Endothelial cell (in vitro differentiated cells): ENCODE data around the gene RIC8A. TPM values are rescaled to one million over a fixed set of nuclear protein-coding genes. Genes with fewer than 3 reads are reported as not detected.

Experiments used
- DNase-seq: peaks from one replicate; pipeline ENCODE4 v3.0.0; 2021; ENCODE audit warnings: low spot score
- H3K27ac Mint-ChIP-seq: one replicate; pipeline ENCODE4 v1.8.0; 2021; ENCODE audit warnings: mixed read lengths, inconsistent platforms; ENCODE audit not compliant: unreplicated experiment
- H3K27me3 Mint-ChIP-seq: one replicate; pipeline ENCODE4 v1.8.0; 2021; ENCODE audit warnings: mild to moderate bottlenecking, moderate library complexity, mixed read lengths, inconsistent platforms; ENCODE audit not compliant: unreplicated experiment
- H3K36me3 Mint-ChIP-seq: one replicate; pipeline ENCODE4 v1.8.0; 2021; ENCODE audit warnings: mild to moderate bottlenecking, low read depth, mixed read lengths, inconsistent platforms; ENCODE audit not compliant: unreplicated experiment
- H3K4me1 Mint-ChIP-seq: one replicate; pipeline ENCODE4 v1.8.0; 2021; ENCODE audit warnings: mild to moderate bottlenecking, mixed read lengths, inconsistent platforms; ENCODE audit not compliant: unreplicated experiment
- H3K4me3 Mint-ChIP-seq: one replicate; pipeline ENCODE4 v1.8.0; 2021; ENCODE audit warnings: mild to moderate bottlenecking, mixed read lengths, inconsistent platforms; ENCODE audit not compliant: unreplicated experiment
- H3K9me3 Mint-ChIP-seq: one replicate; pipeline ENCODE4 v1.8.0; 2021; ENCODE audit warnings: mixed read lengths, inconsistent platforms; ENCODE audit not compliant: unreplicated experiment
- total RNA-seq: library from RNA; stranded (reverse); fragmentation: NEBNext Ultra II Directional; extraction: Animal tissue kit (Norgen Biotek cat#: 25700); gene quantifications from one replicate; pipeline ENCODE4 v1.2.1, GENCODE V29; 2021; ENCODE audit not compliant: unreplicated experiment
- TF ChIP-seq, protein P1 (sequence below): fragments of 200-600 bp; sonication (generic); IDR thresholded peaks from one replicate; pipeline ENCODE4 v1.5.0; 2021; ENCODE audit warnings: antibody characterized with exemption; ENCODE audit not compliant: unreplicated experiment

Gene RIC8A
- total RNA-seq, 1 donor from 2014 or later = 89.2 TPM

DNA sequence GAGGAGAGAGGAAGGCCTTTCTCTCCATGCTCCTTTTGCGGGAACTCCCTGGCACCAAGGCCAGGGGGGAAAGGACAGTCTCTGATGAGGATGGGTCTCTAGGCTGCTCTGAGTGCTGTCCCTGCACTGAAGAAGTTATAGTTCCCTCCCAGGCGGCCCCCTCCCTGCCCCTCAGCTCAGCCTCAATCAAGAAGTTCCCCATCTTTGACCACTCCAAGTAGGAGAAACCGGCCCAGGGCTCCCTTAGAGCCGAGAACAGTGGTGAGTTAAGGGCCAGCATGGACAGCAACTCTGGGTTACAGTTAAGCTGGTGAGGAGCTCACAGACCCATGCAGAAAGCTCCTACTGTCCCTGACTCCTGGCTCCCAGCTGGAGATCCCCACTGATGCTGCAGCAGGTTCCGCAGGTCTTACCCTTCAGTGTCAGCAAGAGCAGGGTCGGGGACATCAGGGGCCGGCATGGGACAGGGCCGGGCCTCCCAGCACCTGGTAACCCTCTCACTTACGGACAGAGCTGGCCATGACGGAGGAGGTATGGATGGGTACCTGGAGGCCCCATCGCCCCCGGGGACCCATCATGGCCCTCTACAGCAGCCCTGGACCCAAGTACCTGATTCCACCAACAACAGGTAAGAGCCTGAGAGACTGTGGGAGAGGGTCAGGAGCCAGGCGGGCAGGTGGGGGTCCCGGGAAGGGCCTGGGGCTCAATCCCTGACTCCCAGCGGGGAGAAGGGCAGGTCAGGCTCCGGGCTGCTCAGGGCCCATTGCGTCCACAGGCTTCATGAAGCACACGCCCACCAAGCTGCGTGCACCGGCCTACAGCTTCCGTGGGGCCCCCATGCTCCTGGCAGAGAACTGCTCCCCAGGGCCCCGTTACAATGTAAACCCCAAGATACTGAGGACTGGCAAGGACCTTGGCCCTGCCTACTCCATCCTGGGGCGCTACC, 10.4 kb upstream of the RIC8A start:
- no peaks in the 10 kb centered on the region for H3K36me3 Mint-ChIP-seq
- peaks cover 12% of the 10 kb centered on the region for H3K4me1 Mint-ChIP-seq
- no peak for DNase-seq
- no peak overlapping the region for H3K4me3 Mint-ChIP-seq
- TF ChIP-seq, protein P1, sequence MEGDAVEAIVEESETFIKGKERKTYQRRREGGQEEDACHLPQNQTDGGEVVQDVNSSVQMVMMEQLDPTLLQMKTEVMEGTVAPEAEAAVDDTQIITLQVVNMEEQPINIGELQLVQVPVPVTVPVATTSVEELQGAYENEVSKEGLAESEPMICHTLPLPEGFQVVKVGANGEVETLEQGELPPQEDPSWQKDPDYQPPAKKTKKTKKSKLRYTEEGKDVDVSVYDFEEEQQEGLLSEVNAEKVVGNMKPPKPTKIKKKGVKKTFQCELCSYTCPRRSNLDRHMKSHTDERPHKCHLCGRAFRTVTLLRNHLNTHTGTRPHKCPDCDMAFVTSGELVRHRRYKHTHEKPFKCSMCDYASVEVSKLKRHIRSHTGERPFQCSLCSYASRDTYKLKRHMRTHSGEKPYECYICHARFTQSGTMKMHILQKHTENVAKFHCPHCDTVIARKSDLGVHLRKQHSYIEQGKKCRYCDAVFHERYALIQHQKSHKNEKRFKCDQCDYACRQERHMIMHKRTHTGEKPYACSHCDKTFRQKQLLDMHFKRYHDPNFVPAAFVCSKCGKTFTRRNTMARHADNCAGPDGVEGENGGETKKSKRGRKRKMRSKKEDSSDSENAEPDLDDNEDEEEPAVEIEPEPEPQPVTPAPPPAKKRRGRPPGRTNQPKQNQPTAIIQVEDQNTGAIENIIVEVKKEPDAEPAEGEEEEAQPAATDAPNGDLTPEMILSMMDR = no peak
- no peaks in the 10 kb centered on the region for H3K9me3 Mint-ChIP-seq
- H3K27ac Mint-ChIP-seq = no peak overlapping the region
- H3K27me3 Mint-ChIP-seq = peaks cover 6% of the 10 kb centered on the region

DNA sequence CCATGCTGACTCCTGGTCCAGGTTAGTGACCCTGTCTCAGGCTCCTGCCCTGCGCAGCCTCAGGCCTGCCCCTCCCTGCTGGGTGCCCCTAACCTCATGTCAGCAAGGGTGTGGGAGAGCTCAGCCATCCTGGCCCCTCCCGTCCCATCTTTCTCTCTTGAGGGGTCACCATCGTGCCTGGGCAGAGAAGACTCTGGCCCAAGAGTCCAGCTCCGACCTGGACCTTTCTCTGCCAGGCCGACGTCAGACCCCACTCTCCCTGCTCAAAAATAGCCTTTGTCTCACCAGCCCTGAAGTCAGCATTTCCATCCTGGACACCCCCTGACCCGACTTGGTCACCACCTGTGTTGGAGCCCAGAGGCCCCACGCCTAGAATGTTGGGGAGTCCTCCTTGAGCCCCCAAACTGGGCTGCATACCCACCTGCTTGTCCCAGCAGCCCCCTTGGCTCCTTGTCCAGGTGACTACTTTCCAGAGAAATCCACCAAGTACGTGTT, 9.7 kb upstream of the RIC8A start:
- H3K36me3 Mint-ChIP-seq = peaks cover under 1% of the 10 kb centered on the region
- no peak for DNase-seq
- TF ChIP-seq, protein P1 = no peak

DNA sequence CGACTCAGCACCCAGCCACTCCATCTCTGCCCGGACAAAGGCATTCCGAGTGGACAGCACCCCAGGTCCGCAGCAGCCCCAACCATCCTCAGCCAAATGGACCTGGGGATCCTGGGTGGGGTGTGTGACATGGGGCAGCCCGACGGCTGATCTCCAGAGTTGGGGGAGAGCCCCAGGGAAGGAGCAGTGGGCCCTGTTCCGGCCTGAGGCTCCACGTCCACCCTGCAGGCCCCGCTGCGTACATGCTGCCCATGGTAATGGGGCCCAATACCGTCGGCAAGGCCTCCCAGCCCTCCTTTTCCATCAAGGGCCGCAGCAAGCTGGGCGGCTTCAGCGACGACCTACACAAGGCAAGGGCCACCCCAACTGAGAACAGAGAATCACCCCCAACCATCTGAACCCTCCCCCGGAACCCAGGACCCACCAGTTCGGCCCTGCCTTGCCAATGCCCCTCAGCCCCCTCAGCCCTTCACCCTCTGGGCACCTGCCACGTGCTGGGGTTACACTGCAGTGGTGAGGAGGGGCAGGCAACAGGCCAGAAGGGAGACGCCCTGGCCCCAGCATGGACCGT, 9.2 kb upstream of the RIC8A start:
- TF ChIP-seq, protein P1 = no peak
- H3K27ac Mint-ChIP-seq = no peak overlapping the region
- peaks cover 25% of the 10 kb centered on the region for H3K4me1 Mint-ChIP-seq
- peaks cover 3% of the 10 kb centered on the region for H3K36me3 Mint-ChIP-seq
- no peaks in the 10 kb centered on the region for H3K9me3 Mint-ChIP-seq
- no peak for DNase-seq
- peaks cover 6% of the 10 kb centered on the region for H3K27me3 Mint-ChIP-seq
- peak overlapping the region; percentile 62 for H3K4me3 Mint-ChIP-seq

More for the DNA sequence above, 9.7 kb upstream of the RIC8A start:
- Mint-ChIP-seq H3K27ac (no peak overlapping the region), H3K9me3 (no peaks in the 10 kb centered on the region), H3K4me3 (peak overlapping the region; percentile 62), H3K4me1 (peaks cover 20% of the 10 kb centered on the region), H3K27me3 (peaks cover 6% of the 10 kb centered on the region)

DNA sequence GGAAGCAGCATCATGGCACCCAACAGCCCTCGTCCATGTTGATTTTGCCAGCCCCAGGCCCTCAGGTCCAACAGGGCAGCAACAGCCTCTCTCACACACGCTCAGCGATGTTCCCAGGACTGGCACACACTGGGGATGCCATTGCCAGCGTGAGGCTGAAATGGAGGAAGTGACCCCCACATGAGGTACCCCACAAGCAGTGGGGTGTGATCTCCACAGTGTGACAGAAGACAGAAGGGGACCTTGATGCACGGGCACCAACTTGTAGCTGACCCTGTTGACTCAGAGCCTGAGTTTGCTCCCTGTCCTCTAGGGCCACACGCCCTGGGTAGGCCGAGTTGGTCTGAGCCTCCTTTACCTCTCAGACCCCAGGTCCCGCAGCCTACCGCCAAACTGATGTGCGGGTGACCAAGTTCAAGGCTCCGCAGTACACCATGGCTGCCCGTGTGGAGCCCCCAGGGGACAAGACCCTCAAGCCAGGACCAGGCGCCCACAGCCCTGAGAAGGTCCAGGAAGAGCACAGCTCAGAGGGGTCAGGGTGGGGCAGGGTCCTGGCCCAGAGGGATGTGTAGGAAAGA, 8.4 kb upstream of the RIC8A start:
- TF ChIP-seq, protein P1 = no peak
- no peaks in the 10 kb centered on the region for H3K9me3 Mint-ChIP-seq

More for the DNA sequence above, 8.4 kb upstream of the RIC8A start:
- Mint-ChIP-seq H3K36me3 (peaks cover 8% of the 10 kb centered on the region), H3K27me3 (peaks cover 6% of the 10 kb centered on the region), H3K27ac (peak overlapping the region; percentile 36), H3K4me3 (no peak overlapping the region), H3K4me1 (peaks cover 31% of the 10 kb centered on the region)
- no peak for DNase-seq
